ENCODE results near the gene ZC3H12D.
A peak's percentile ranks its signal among the peaks of the same experiment; 100 is the strongest.

The ZC3H12D gene

GRCh38 chr6:149433881-149434280 is 50.9 kb downstream of the ZC3H12D start:
- Histone ChIP-seq H3K27ac (no peak overlapping the region), H3K4me3 (IDR thresholded peaks at IDR 0.05; ENCODE audit: insufficient read depth, low read depth, low read length) (no peak overlapping the region), H4K20me1 (ENCODE audit: insufficient read depth) (no peaks in the 10 kb centered on the region), H3K27me3 (ENCODE audit: insufficient read depth, low read depth) (no peaks in the 10 kb centered on the region), H3K9ac (no peak overlapping the region), H3K4me2 (no peak overlapping the region), H3K79me2 (ENCODE audit: insufficient read depth, low read depth) (no peaks in the 10 kb centered on the region), H3K4me1 (ENCODE audit: low read depth, poor library complexity, severe bottlenecking) (peaks cover 7% of the 10 kb centered on the region), H2AFZ (ENCODE audit: low read depth) (no peak overlapping the region), H3K36me3 (ENCODE audit: insufficient read depth) (no peaks in the 10 kb centered on the region)
- no peak for TF ChIP-seq CTCF (conservative IDR thresholded peaks at IDR 0.05; ENCODE audit: low read depth, low read length)

- Histone ChIP-seq H3K4me2 (no peak overlapping the region), H3K36me3 (ENCODE audit: insufficient read depth) (no peaks in the 10 kb centered on the region), H2AFZ (ENCODE audit: low read depth) (no peak overlapping the region), H4K20me1 (ENCODE audit: insufficient read depth) (no peaks in the 10 kb centered on the region), H3K4me1 (ENCODE audit: low read depth, poor library complexity, severe bottlenecking) (peaks cover 7% of the 10 kb centered on the region), H3K4me3 (IDR thresholded peaks at IDR 0.05; ENCODE audit: insufficient read depth, low read depth, low read length) (no peak overlapping the region), H3K79me2 (ENCODE audit: insufficient read depth, low read depth) (no peaks in the 10 kb centered on the region), H3K27ac (no peak overlapping the region), H3K27me3 (ENCODE audit: insufficient read depth, low read depth) (no peaks in the 10 kb centered on the region), H3K9ac (no peak overlapping the region)
- TF ChIP-seq CTCF (conservative IDR thresholded peaks at IDR 0.05; ENCODE audit: low read depth, low read length): no peak
These were observed 51.4 kb downstream of the ZC3H12D start for GRCh38 chr6:149433405-149433804.

- Histone ChIP-seq H3K79me2 (ENCODE audit: insufficient read depth, low read depth) (no peaks in the 10 kb centered on the region), H3K36me3 (ENCODE audit: insufficient read depth) (no peaks in the 10 kb centered on the region), H3K4me1 (ENCODE audit: low read depth, poor library complexity, severe bottlenecking) (peaks cover 7% of the 10 kb centered on the region), H3K27ac (no peak overlapping the region), H3K4me2 (no peak overlapping the region), H2AFZ (ENCODE audit: low read depth) (no peak overlapping the region; the same call in 1 of the 2 replicates), H3K27me3 (ENCODE audit: insufficient read depth, low read depth) (no peaks in the 10 kb centered on the region), H3K4me3 (IDR thresholded peaks at IDR 0.05; ENCODE audit: insufficient read depth, low read depth, low read length) (no peak overlapping the region), H3K9ac (no peak overlapping the region), H4K20me1 (ENCODE audit: insufficient read depth) (no peaks in the 10 kb centered on the region)
- TF ChIP-seq CTCF (conservative IDR thresholded peaks at IDR 0.05; ENCODE audit: low read depth, low read length): peak; percentile 94
These were observed 52.7 kb downstream of the ZC3H12D start for GRCh38 chr6:149431905-149432775.

- TF ChIP-seq CTCF (conservative IDR thresholded peaks at IDR 0.05; ENCODE audit: low read depth, low read length): no peak
- H3K27ac ChIP-seq: no peak overlapping the region
- no peak overlapping the region for H3K9ac ChIP-seq
- H3K4me2 ChIP-seq: no peak overlapping the region
- H3K79me2 ChIP-seq (ENCODE audit: insufficient read depth, low read depth): no peaks in the 10 kb centered on the region
- no peaks in the 10 kb centered on the region for H4K20me1 ChIP-seq (ENCODE audit: insufficient read depth)
- H3K36me3 ChIP-seq (ENCODE audit: insufficient read depth): no peaks in the 10 kb centered on the region
- H2AFZ ChIP-seq (ENCODE audit: low read depth): no peak overlapping the region
- H3K27me3 ChIP-seq (ENCODE audit: insufficient read depth, low read depth): no peaks in the 10 kb centered on the region
- no peak overlapping the region for H3K4me3 ChIP-seq (IDR thresholded peaks at IDR 0.05; ENCODE audit: insufficient read depth, low read depth, low read length)
- peaks cover 7% of the 10 kb centered on the region for H3K4me1 ChIP-seq (ENCODE audit: low read depth, poor library complexity, severe bottlenecking)
These were observed 55.1 kb downstream of the ZC3H12D start for GRCh38 chr6:149429427-149430360.

All from KMS-11 (cell line).